ENCODE measurements around the gene PHF5A. TPM values are rescaled to one million over a fixed set of nuclear protein-coding genes. Genes with fewer than 3 reads are reported as not detected.

PHF5A gene
- total RNA-seq, result 29.0 and 30.9 TPM in 2 replicates
- long read RNA-seq, transcript PHF5A-201 (4 exons, 1,086 nt), result major isoform, 14 of 15 reads
- long read RNA-seq, partial matches to known transcripts, result 0 of 15 reads
- long read RNA-seq, other reads (novel, unspliced or antisense), result 1 of 15 reads

DNA sequence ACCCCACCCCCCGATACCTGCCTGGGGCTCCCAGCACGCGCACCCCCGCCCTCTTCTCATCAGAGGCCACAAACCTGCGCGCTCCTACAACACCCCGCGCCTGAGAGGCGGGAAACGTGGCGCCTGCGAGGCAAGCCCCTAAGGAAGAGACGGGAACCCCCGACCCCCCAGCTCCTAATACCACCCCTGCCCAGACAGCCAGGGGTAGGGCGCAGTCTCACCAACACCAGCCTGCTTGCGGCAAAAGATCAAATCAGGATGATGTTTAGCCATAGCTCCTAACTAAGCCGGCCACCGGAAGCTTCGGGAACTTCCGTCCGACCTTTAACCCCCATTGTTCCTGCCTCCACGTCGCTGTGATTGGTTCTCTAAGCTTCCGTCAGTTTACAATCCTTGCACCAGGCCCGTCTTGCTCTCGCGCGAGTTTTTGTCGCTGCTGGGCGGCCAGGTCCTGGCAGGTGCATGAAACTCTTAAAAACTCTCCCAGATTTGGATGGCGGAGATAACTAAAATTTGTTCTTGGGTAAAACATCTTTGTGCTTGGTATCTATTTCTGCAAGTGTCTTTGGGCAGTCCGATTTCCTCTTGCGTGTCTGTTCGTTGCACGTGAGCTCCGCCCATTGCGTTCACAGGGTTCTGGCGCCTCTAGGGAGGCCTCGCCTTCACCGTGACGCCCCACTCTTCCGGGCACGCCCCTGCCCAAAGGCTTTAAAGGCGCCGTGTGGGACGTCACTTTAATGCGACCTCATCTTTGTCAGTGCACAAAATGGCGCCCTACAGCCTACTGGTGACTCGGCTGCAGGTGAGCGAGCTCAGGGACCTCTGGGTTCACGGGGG, at the start of gene PHF5A, which contains the start of gene ACO2:
TSS of gene PHF5A (minus strand) at position 312 of the 837 bp plus-strand sequence. CDS start at position 273, 39 bp downstream.
TSS of gene ACO2 (plus strand) at position 737 of the 837 bp plus-strand sequence. CDS start at position 767, 30 bp downstream.
- DNase-seq (ENCODE audit: extremely low spot score, unreplicated experiment), result peak; percentile 98
- H3K27ac Mint-ChIP-seq (ENCODE audit: unreplicated experiment), result peak within 1 kb of the TSS; percentile 98
- peak within 1 kb of the TSS; percentile 91 for H3K4me3 Mint-ChIP-seq (ENCODE audit: unreplicated experiment)
- no peaks in the 10 kb centered on the region for H3K9me3 Mint-ChIP-seq (ENCODE audit: unreplicated experiment)
- peaks cover 20% of the 10 kb centered on the region for H3K36me3 Mint-ChIP-seq (ENCODE audit: unreplicated experiment)
- no peaks in the 10 kb centered on the region for H3K27me3 Mint-ChIP-seq (ENCODE audit: unreplicated experiment)
- TF ChIP-seq CTCF (IDR thresholded peaks at IDR 0.05), result no peak
- H3K4me1 Mint-ChIP-seq (ENCODE audit: unreplicated experiment), result peaks cover 26% of the 10 kb centered on the region

DNA sequence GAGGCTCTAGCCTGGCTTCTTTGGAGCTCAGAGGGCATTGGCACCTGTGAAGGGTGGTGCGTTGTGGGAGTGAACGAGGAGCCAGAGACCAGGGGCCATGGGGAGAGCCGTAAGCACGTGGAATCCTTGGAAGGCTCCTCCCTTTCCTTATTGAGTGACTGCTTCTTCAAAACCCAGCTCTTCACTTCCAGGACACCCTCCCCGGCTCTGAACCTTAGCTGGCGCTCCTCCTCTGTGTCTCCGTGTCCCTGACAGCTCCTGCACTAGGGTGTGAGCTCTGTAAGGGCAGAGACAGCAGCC, 49.5 kb upstream of the PHF5A start:
- H3K27me3 Mint-ChIP-seq (ENCODE audit: unreplicated experiment), result no peaks in the 10 kb centered on the region
- H3K4me1 Mint-ChIP-seq (ENCODE audit: unreplicated experiment), result peaks cover 12% of the 10 kb centered on the region
- H3K36me3 Mint-ChIP-seq (ENCODE audit: unreplicated experiment), result peaks cover 7% of the 10 kb centered on the region
- H3K27ac Mint-ChIP-seq (ENCODE audit: unreplicated experiment), result no peak overlapping the region
- no peak for TF ChIP-seq CTCF (IDR thresholded peaks at IDR 0.05)
- H3K9me3 Mint-ChIP-seq (ENCODE audit: unreplicated experiment), result no peaks in the 10 kb centered on the region
- no peak overlapping the region for H3K4me3 Mint-ChIP-seq (ENCODE audit: unreplicated experiment)
- no peak for DNase-seq (ENCODE audit: extremely low spot score, unreplicated experiment)

DNA sequence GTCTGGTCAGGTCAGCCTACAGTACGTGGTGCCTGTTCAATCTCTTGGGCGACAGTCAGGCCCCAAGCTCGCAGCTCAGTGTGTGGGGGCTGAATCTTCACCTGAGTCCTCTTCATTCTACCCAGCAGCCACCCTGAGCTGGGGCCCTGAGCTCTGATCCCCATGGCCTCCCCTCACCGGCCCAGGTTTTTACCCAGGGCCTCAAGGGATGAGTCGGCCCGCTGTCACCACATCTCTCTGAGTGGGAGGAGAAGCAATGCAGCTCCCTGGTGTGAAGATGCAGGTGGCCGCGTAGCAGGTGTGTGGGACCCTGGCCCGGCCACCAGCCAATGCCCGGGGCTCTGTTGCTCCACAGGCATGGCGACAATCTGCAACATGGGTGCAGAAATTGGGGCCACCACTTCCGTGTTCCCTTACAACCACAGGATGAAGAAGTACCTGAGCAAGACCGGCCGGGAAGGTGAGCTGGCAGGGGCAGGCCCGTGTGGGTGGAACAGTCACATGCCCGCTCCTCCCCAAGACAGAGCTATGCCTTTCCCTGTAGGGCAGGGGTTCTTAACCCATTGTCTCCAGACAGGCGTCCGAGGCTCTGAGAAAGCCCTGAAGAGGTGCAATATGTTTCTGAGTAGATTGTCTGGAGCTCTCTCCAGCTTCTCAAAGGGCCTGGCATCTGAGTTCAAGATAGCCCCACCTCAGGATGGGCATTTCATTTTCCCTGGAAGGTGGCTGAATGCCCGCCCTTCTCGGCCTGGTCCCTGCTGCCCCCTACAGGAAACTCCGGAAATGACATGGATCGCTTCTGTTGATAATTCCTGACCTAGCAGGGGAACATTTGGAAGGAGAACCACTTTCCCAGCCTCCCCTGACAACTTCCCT, 48.9 kb upstream of the PHF5A start:
- H3K36me3 Mint-ChIP-seq (ENCODE audit: unreplicated experiment), result peaks cover 11% of the 10 kb centered on the region
- H3K4me1 Mint-ChIP-seq (ENCODE audit: unreplicated experiment), result peaks cover 18% of the 10 kb centered on the region
- H3K9me3 Mint-ChIP-seq (ENCODE audit: unreplicated experiment), result no peaks in the 10 kb centered on the region
- peak; percentile 87 for TF ChIP-seq CTCF (IDR thresholded peaks at IDR 0.05)
- DNase-seq (ENCODE audit: extremely low spot score, unreplicated experiment), result peak; percentile 90
- H3K27me3 Mint-ChIP-seq (ENCODE audit: unreplicated experiment), result no peaks in the 10 kb centered on the region
- no peak overlapping the region for H3K27ac Mint-ChIP-seq (ENCODE audit: unreplicated experiment)
- H3K4me3 Mint-ChIP-seq (ENCODE audit: unreplicated experiment), result no peak overlapping the region

GRCh38 chr22:41516462-41516861, 48.0 kb upstream of the PHF5A start:
- TF ChIP-seq CTCF (IDR thresholded peaks at IDR 0.05), result no peak
- Mint-ChIP-seq H3K27ac (ENCODE audit: unreplicated experiment) (no peak overlapping the region), H3K36me3 (ENCODE audit: unreplicated experiment) (peaks cover 11% of the 10 kb centered on the region), H3K9me3 (ENCODE audit: unreplicated experiment) (no peaks in the 10 kb centered on the region), H3K27me3 (ENCODE audit: unreplicated experiment) (no peaks in the 10 kb centered on the region), H3K4me1 (ENCODE audit: unreplicated experiment) (peaks cover 22% of the 10 kb centered on the region), H3K4me3 (ENCODE audit: unreplicated experiment) (no peak overlapping the region)
- DNase-seq (ENCODE audit: extremely low spot score, unreplicated experiment), result no peak

All from osteocyte (in vitro differentiated cells).